GM18520 (cell line): ENCODE results near the gene STAC.
"Not testable (repeated sequence)": the region's sequence is repeated elsewhere in the genome, so short reads cannot be mapped to it uniquely, and the experiment has no call there.

ENCODE experiments used
- ATAC-seq: cut with Tn5 transposase; IDR thresholded peaks from one replicate; pipeline ENCODE4 v1.9.1; 2021; ENCODE audit not compliant: unreplicated experiment

The STAC gene

DNA sequence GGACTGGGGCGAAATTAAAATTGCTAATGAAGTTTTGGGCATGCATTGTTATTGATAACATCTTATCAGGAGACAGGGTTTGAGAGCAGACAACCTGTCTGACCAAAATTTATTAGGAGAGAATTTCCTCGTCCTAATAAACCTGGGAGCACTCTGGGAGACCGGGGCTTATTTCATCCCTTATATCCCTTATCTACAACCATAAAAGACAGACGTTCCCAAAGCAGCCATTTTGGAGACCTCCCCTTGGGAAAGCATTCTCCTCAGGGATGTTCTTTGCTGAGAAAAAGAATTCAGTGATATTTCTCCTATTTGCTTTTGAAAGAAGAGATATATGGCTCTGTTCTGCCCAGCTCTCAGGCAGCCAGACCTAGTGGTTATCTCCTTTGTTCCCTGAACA is 198.1 kb downstream of the STAC start:
- ATAC-seq: not testable (repeated sequence)

DNA sequence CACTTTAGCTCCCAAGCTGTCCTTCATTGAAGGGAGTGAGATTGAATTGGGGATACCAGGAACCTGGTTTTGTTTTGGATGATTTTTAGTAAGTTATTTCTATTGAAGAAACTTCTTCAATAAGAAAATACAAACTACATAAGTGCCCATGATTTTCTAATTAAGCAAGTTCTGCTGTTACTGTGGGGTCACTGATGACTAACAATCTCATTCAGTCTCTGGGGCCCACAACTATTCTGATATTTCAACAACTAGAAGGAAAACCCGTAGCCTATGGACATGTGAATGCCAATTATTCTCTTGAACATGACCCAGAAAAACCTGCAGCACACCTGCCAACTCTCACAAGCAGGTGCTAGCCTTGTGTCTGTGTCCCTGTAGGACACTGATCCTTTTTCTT is 199.4 kb downstream of the STAC start:
- ATAC-seq: no peak

DNA sequence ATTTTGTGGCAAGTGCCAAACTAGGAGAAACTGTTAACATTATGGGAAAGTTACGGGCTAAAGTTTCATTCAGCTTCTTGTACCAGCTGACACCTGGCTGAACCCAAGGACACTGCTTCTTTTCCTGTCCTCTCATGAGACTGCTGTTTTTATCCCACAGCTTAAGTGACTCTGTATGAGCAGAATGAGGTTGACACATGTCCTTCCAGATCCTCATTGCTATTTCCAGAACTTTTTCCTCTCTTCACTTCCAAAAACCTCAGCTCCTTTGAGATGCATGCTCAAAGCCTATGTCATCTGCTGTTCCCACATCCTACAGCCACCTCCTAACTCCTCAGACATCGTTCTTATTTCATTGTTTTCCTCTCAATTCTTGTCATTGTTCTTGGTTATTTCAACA is 200.4 kb downstream of the STAC start:
- no peak for ATAC-seq

DNA sequence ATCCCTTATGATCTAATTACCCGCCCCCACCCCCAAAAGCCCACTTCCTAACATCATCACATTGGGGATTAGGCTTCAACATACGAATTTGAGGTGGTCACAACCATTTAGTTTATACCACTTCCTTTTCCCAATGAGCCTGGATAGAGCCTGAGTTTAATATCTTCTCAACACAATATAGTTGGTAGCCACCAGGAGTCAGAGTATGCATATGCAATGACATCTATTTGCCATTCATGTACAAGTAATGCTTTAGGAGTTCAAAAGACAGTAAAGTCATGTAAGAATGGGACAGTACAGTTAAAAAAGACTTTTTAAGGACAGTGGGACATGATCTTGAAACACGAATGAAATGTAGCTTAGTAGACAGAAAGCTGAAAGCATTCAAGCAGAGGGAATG is 211.7 kb downstream of the STAC start:
- ATAC-seq: no peak

DNA sequence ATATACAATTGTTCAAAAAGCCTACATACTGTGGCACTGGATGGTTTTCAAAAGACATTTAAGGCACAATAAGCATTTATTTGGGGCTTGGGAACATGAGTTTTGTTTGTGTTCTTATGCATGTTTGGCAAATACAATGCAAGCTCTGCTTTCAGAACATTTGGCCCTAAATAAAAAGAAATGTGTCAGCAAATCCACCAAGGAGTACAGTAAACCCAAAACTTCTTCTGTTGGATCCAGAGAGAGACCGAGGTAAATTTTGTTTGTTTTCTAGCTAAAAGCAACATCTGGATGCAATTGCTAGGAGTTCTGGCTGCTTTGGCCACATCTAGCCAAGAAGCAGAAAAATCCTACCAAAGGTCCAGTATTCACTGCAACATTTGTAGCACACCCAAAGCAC is 215.2 kb downstream of the STAC start:
- ATAC-seq: no peak

DNA sequence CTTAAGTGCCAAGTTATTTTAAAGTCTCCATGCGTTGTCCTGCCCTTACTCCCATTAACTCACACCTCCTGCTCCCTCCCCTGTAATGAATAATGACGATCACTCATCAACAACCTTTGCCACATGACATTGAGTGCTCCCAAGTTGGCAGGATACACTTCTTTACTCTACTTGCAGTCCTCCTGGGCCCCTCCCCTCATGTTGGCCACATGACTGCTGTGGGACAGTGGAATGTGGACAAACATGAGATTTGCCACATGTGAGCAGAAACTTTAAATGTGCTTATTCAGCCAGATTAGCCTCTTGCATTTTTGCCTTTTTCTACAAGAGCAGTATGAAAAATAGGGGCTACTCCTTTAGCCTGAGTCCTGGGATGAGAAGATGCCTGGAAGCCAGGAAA is 216.1 kb downstream of the STAC start:
- no peak for ATAC-seq

DNA sequence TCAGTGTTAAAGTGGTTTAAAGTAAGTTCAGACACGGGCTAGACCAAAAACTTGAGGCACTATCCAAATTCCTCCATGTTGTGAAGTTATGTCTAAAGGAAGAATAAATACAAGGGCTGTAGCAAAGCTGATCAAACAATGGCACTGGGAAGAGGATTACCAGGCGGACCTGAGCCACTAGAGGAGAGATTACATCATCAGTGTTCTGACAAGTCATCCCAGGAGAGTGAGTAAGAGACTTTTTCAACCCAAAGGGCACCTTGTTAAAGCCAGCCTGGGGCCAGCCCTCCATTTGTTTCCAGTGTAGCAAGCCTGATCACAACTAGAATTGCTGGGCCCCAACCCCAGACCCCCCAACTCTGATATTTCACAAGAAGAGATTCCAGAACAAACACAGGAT is 217.1 kb downstream of the STAC start:
- ATAC-seq: no peak
